SK-N-MC (cell line): ENCODE measurements around the gene ZSCAN5A.

Experiments used
- EZH2 ChIP-seq: fragments of 200-600 bp; sonication (generic); IDR thresholded peaks from one replicate; pipeline ENCODE4 v1.6.1; 2017; ENCODE audit warnings: antibody characterized with exemption
- FOXP2 ChIP-seq: optimal IDR thresholded peaks from 2 replicates; pipeline ENCODE3; 2011; ENCODE audit warnings: mild to moderate bottlenecking, moderate library complexity; ENCODE audit not compliant: insufficient read depth; ENCODE audit errors: extremely low read length, control extremely low read depth
- POLR2AphosphoS5 ChIP-seq: IDR thresholded peaks from 2 replicates; pipeline ENCODE4 v1.6.1; 2012; ENCODE audit warnings: mild to moderate bottlenecking, low read depth, low read length, borderline replicate concordance

GRCh38 chr19:56310462-56310861 lies 4.2 kb downstream of the ZSCAN5A start:
- TF ChIP-seq EZH2: no peak
- TF ChIP-seq POLR2AphosphoS5: no peak
- TF ChIP-seq FOXP2: no peak
